Panc1 (cell line): ENCODE results near the gene EMILIN2. TPM values are rescaled to one million over a fixed set of nuclear protein-coding genes. Genes with fewer than 3 reads are reported as not detected.
"Not testable (repeated sequence)": the region's sequence is repeated elsewhere in the genome, so short reads cannot be mapped to it uniquely, and the experiment has no call there.

Source experiments
- ATAC-seq: fragments of 200-7000 bp; cut with Tn5 transposase; 2 replicates; pipeline ENCODE4 v1.9.1; 2020; ENCODE audit warnings: mild to moderate bottlenecking, moderate library complexity
- BruUV-seq: library from RNA; stranded (reverse); fragments of 400-500 nt; replicated peaks from 2 replicates; lab custom pipeline; 2021; lab: Mats Ljungman, UMichigan
- CTCF ChIA-PET: fragments of 300-600 bp; sonication (Branson Sonifier 250); formaldehyde crosslinking; loops from one replicate; lab custom pipeline; 2022; ENCODE audit warnings: antibody characterized with exemption; lab: Charles Lee
- POLR2A ChIA-PET: fragments of 300-600 bp; sonication (Branson Sonifier 250); formaldehyde crosslinking; loops from one replicate; lab custom pipeline; 2022; ENCODE audit warnings: antibody characterized with exemption; lab: Charles Lee
- DNase-seq: peaks from one replicate; pipeline ENCODE4 v3.0.0-alpha.2; 2010; ENCODE audit warnings: low read depth, low spot score
- H3K27ac ChIP-seq: 2 replicates; pipeline ENCODE4 v1.5.1; 2011; ENCODE audit warnings: mild to moderate bottlenecking, low read length, inconsistent platforms
- H3K27me3 ChIP-seq: fragments of 200-500 bp; sonication (Bioruptor generic); 2 replicates; pipeline ENCODE4 v1.6.0; 2014; ENCODE audit warnings: low read length, inconsistent platforms; ENCODE audit not compliant: control insufficient read depth, insufficient read depth
- H3K36me3 ChIP-seq: fragments of 200-500 bp; sonication (Bioruptor generic); 2 replicates; pipeline ENCODE4 v1.5.1; 2014; ENCODE audit warnings: inconsistent platforms, mild to moderate bottlenecking, low read length, moderate library complexity; ENCODE audit not compliant: control insufficient read depth, insufficient read depth
- H3K4me1 ChIP-seq: 2 replicates; pipeline ENCODE4 v1.5.1; 2011; ENCODE audit warnings: inconsistent platforms, mild to moderate bottlenecking, low read length, moderate library complexity; ENCODE audit not compliant: control insufficient read depth, insufficient read depth
- H3K4me3 ChIP-seq, 2 experiments: 2 replicates each; pipeline ENCODE4 v1.5.1; 2011 to 2012; ENCODE audit warnings: low read depth in 2 of 2, low read length in 2 of 2, mild to moderate bottlenecking in 2 of 2, inconsistent platforms in 1 of 2, moderate library complexity in 1 of 2
- H3K9me3 ChIP-seq: fragments of 200-500 bp; sonication (Bioruptor generic); 2 replicates; pipeline ENCODE4 v1.5.1; 2014; ENCODE audit warnings: low read depth, mild to moderate bottlenecking, inconsistent platforms, low read length, moderate library complexity; ENCODE audit not compliant: control insufficient read depth, insufficient read depth
- POLR2AphosphoS5 ChIP-seq: IDR thresholded peaks from 2 replicates; pipeline ENCODE4 v1.6.1; 2012; ENCODE audit warnings: mild to moderate bottlenecking, low read depth, low read length, moderate library complexity
- SIN3A ChIP-seq: IDR thresholded peaks from 2 replicates; pipeline ENCODE4 v1.6.1; 2012; ENCODE audit warnings: low read depth, mild to moderate bottlenecking, low read length, moderate library complexity, borderline replicate concordance; ENCODE audit not compliant: insufficient read depth
- TCF7L2 ChIP-seq: IDR thresholded peaks from 2 replicates; pipeline ENCODE4 v1.6.1; 2011; ENCODE audit warnings: mild to moderate bottlenecking, low read depth, low read length, inconsistent platforms
- in situ Hi-C: cut with HindIII; loops from 2 replicates; pipeline ENCODE4 v1.10.0; 2016; ENCODE audit warnings: low sequenced_read_pairs, low pct_unique_long_range_greater_than_20kb
- intact Hi-C: fragments of 100-400 bp; cut with micrococcal nuclease; formaldehyde crosslinking; loops from one replicate; pipeline ENCODE4 v1.10.0; 2022; ENCODE audit not compliant: unreplicated experiment
- total RNA-seq: library from RNA; stranded (reverse); gene quantifications from one replicate; pipeline ENCODE4 v1.2.1, GENCODE V29; 2021; ENCODE audit not compliant: unreplicated experiment
- TF ChIP-seq, protein P1 (sequence below), 2 experiments: IDR thresholded peaks; 2 replicates each; pipeline ENCODE4 v1.6.1; 2011 to 2012; ENCODE audit warnings: low read depth in 2 of 2, control low read depth in 1 of 2, low read length in 1 of 2, mild to moderate bottlenecking in 1 of 2, moderate library complexity in 1 of 2; ENCODE audit not compliant: insufficient read depth in 1 of 2
- TF ChIP-seq, protein P2 (sequence below): fragments of 450-650 bp; IDR thresholded peaks from 2 replicates; pipeline ENCODE4 v1.5.1; 2017; ENCODE audit warnings: mild to moderate bottlenecking

EMILIN2 gene
- total RNA-seq, 1 experiment from 2014 or later: 18.3 TPM

DNA sequence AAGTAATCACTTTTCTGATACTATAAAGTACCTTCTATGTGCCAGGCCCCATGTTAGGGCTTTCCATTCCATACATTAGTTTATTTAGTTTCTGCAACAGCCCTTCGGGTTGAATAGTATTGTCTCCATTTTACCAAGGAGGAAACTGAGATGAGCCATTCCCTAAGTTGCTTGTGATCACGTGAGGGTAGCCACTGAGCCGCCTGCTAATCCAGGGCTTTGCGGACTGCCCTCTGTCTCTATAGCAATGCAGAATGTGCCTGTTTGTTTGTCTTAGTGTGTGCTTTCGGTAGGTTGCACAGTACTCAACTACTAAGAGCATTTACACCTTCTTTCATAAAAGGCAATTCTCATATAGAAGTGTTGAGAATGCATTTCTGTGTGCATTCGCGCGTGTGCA is 5.0 kb downstream of the EMILIN2 start:
- Histone ChIP-seq H3K36me3 (no peaks in the 10 kb centered on the region), H3K4me3 (no peak overlapping the region), H3K27me3 (peaks cover 19% of the 10 kb centered on the region), H3K9me3 (no peaks in the 10 kb centered on the region), H3K4me1 (no peaks in the 10 kb centered on the region), H3K27ac (no peak overlapping the region)
- POLR2A ChIA-PET: no interaction called here
- ATAC-seq: no peak
- intact Hi-C loops: no loop called here
- TF ChIP-seq POLR2AphosphoS5: no peak
- TF ChIP-seq TCF7L2: no peak
- TF ChIP-seq, protein P1, sequence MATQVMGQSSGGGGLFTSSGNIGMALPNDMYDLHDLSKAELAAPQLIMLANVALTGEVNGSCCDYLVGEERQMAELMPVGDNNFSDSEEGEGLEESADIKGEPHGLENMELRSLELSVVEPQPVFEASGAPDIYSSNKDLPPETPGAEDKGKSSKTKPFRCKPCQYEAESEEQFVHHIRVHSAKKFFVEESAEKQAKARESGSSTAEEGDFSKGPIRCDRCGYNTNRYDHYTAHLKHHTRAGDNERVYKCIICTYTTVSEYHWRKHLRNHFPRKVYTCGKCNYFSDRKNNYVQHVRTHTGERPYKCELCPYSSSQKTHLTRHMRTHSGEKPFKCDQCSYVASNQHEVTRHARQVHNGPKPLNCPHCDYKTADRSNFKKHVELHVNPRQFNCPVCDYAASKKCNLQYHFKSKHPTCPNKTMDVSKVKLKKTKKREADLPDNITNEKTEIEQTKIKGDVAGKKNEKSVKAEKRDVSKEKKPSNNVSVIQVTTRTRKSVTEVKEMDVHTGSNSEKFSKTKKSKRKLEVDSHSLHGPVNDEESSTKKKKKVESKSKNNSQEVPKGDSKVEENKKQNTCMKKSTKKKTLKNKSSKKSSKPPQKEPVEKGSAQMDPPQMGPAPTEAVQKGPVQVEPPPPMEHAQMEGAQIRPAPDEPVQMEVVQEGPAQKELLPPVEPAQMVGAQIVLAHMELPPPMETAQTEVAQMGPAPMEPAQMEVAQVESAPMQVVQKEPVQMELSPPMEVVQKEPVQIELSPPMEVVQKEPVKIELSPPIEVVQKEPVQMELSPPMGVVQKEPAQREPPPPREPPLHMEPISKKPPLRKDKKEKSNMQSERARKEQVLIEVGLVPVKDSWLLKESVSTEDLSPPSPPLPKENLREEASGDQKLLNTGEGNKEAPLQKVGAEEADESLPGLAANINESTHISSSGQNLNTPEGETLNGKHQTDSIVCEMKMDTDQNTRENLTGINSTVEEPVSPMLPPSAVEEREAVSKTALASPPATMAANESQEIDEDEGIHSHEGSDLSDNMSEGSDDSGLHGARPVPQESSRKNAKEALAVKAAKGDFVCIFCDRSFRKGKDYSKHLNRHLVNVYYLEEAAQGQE (IDR thresholded peaks at IDR 0.05; ENCODE audit: insufficient read depth in 1 of 2, low read depth in 2 of 2, low read length in 1 of 2): no peak
- TF ChIP-seq, protein P2, sequence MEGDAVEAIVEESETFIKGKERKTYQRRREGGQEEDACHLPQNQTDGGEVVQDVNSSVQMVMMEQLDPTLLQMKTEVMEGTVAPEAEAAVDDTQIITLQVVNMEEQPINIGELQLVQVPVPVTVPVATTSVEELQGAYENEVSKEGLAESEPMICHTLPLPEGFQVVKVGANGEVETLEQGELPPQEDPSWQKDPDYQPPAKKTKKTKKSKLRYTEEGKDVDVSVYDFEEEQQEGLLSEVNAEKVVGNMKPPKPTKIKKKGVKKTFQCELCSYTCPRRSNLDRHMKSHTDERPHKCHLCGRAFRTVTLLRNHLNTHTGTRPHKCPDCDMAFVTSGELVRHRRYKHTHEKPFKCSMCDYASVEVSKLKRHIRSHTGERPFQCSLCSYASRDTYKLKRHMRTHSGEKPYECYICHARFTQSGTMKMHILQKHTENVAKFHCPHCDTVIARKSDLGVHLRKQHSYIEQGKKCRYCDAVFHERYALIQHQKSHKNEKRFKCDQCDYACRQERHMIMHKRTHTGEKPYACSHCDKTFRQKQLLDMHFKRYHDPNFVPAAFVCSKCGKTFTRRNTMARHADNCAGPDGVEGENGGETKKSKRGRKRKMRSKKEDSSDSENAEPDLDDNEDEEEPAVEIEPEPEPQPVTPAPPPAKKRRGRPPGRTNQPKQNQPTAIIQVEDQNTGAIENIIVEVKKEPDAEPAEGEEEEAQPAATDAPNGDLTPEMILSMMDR: no peak
- no peak for TF ChIP-seq SIN3A
- no TSS peak for BruUV-seq
- CTCF ChIA-PET: no interaction called here
- no peak for DNase-seq
- in situ Hi-C loops: no loop called here

DNA sequence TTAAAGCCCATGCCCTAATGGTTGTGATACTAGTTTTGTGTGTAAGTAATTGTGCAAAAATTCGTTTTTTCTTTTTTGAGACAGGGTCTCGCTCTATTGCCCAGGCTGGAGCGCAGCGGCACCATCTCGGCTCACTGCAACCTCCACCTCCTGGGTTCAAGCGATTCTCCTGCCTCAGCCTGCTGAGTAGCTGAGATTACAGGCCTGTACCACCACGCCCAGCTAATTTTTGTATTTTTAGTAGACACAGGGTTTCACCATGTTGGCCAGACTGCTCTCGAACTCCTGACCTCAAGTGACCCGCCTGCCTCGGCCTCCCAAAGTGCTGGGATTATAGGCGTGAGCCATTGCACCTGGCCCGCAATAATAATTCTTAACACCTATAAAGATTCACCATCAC is 5.7 kb downstream of the EMILIN2 start:
- H3K4me1 ChIP-seq, H3K4me3 ChIP-seq, in situ Hi-C loops, intact Hi-C loops, ATAC-seq, DNase-seq, H3K36me3 ChIP-seq, BruUV-seq, H3K9me3 ChIP-seq, H3K27ac ChIP-seq, POLR2A ChIA-PET: not testable (repeated sequence)
- H3K27me3 ChIP-seq: peaks cover 19% of the 10 kb centered on the region
- CTCF ChIA-PET: interaction anchor here (0.7 kb wide), 1 partner anchor 37 kb away, joined by 3 read pairs; no protein-coding TSS in a partner anchor

DNA sequence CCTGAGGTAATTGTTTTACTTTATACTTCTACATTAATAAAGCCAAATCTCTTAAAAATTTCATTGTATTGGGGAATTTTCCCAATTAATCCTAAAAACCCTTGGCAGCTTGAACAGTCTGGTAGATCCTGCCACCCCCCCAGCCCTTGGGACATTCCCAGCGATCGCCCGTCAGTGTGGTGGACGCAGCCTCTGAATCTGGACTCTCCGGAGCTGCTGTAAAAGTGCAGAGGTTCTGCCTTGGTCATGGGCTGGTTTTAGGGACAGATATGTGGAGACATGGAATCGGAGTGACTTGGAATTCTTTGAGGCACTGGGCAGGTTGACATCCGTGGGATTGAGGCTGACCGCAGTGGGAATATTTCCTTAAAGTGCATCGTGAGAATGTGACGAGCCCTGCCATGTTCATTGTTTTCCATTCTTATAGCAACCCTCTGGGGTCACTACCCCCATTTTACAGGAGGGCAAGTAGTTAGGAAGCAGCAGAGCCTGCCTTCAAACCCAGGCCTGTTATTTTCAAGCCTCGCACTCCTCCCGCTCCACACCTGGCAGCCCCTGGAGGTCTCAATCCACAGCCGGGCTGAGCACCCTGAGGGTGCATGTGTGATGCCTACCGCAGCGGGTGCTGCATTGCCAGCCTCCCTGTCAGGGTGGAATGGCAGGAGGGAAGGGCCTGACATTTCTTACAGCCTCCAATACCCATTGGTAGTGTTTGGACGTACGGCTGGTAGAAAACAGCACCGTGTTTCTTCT is 6.5 kb downstream of the EMILIN2 start:
- Histone ChIP-seq H3K4me1 (no peaks in the 10 kb centered on the region), H3K9me3 (no peaks in the 10 kb centered on the region), H3K27me3 (peaks cover 15% of the 10 kb centered on the region), H3K36me3 (no peaks in the 10 kb centered on the region), H3K27ac (no peak overlapping the region), H3K4me3 (no peak overlapping the region)
- no TSS peak for BruUV-seq
- ATAC-seq: no peak
- TF ChIP-seq TCF7L2 (no peak), SIN3A (no peak), POLR2AphosphoS5 (no peak)
- TF ChIP-seq, protein P1 (IDR thresholded peaks at IDR 0.05; ENCODE audit: insufficient read depth in 1 of 2, low read depth in 2 of 2, low read length in 1 of 2): no peak
- TF ChIP-seq, protein P2: no peak
- in situ Hi-C loops (no loop called here), intact Hi-C loops (no loop called here)
- POLR2A ChIA-PET: interaction anchor here (0.6 kb wide), 1 partner anchor 31 kb away, joined by 4 read pairs; no protein-coding TSS in a partner anchor
- no peak for DNase-seq
- CTCF ChIA-PET: interaction anchor here (0.7 kb wide), 1 partner anchor 38 kb away, joined by 3 read pairs; no protein-coding TSS in a partner anchor
